HCT116 (cell line): ENCODE measurements around the gene GRID2. TPM values are rescaled to one million over a fixed set of nuclear protein-coding genes. Genes with fewer than 3 reads are reported as not detected.

Source experiments
- ATAC-seq: fragments of 200-7000 bp; cut with Tn5 transposase; 2 replicates; pipeline ENCODE4 v1.9.1; 2020; ENCODE audit warnings: mild to moderate bottlenecking, moderate library complexity
- BruUV-seq: library from RNA; stranded (reverse); fragments of 400-500 nt; replicated peaks from 2 replicates; lab custom pipeline; 2021; lab: Mats Ljungman, UMichigan
- CTCF ChIA-PET: fragments of 300-600 bp; sonication (Branson Sonifier 250); formaldehyde crosslinking; loops from one replicate; lab custom pipeline; 2021; ENCODE audit warnings: antibody characterized with exemption; lab: Charles Lee
- POLR2A ChIA-PET: fragments of 300-600, 350-600 bp; sonication (Branson Sonifier 250); formaldehyde crosslinking; loops from one replicate; lab custom pipeline; 2021; ENCODE audit warnings: antibody characterized with exemption; lab: Charles Lee
- RAD21 ChIA-PET, 2 experiments: fragments of 300-600 bp; sonication (Branson Sonifier 250); formaldehyde crosslinking; loops; one replicate each; lab custom pipeline; 2023; ENCODE audit warnings: low total read pairs in 2 of 2; ENCODE audit not compliant: uncharacterized antibody in 2 of 2, unreplicated experiment in 2 of 2, low non-redundant PET in 1 of 2; lab: Charles Lee
- DNase-seq: peaks from one replicate; pipeline ENCODE4 v3.0.0-alpha.2; 2010; ENCODE audit warnings: low read depth, low spot score
- H2AFZ ChIP-seq: fragments of 200-600 bp; shearing (Covaris generic), sonication (generic); 2 replicates; pipeline ENCODE4 v1.6.1; 2017; ENCODE audit warnings: low read depth, mixed run types, mixed read lengths, antibody characterized with exemption, low read length; ENCODE audit not compliant: poor library complexity, severe bottlenecking
- H3K27ac ChIP-seq: 2 replicates; pipeline ENCODE4 v1.5.1; 2012; ENCODE audit warnings: low read depth, low read length
- H3K27me3 ChIP-seq: fragments of 200-600 bp; sonication (generic); 2 replicates; pipeline ENCODE4 v1.6.1; 2016; ENCODE audit warnings: mixed run types, low read length, mixed read lengths; ENCODE audit not compliant: insufficient read depth
- H3K36me3 ChIP-seq, 2 experiments: fragments of 200-500 bp in 1 of 2; fragments of 200-600 bp in 1 of 2; sonication (Bioruptor generic) in 1 of 2; sonication (generic) in 1 of 2; 2 replicates each; pipeline versions ENCODE4 v1.5.1 to v1.6.1; 2014 to 2016; ENCODE audit warnings: low read length in 2 of 2, inconsistent platforms in 1 of 2, mixed read lengths in 1 of 2, mixed run types in 1 of 2; ENCODE audit not compliant: insufficient read depth in 2 of 2, control insufficient read depth in 1 of 2
- H3K4me1 ChIP-seq, 2 experiments: fragments of 200-600 bp in 1 of 2; sonication (generic) in 1 of 2; 2 replicates each; pipeline versions ENCODE4 v1.5.1 to v1.6.1; 2012 to 2017; ENCODE audit warnings: low read length in 2 of 2, inconsistent platforms in 1 of 2, mild to moderate bottlenecking in 1 of 2, mixed read lengths in 1 of 2, mixed run types in 1 of 2, moderate library complexity in 1 of 2; ENCODE audit not compliant: insufficient read depth in 2 of 2, control insufficient read depth in 1 of 2
- H3K4me2 ChIP-seq: fragments of 200-600 bp; sonication (generic); 2 replicates; pipeline ENCODE4 v1.6.1; 2017; ENCODE audit warnings: mixed run types, low read length, mixed read lengths
- H3K4me3 ChIP-seq, 2 experiments: fragments of 200-600 bp in 1 of 2; sonication (generic) in 1 of 2; replicated peaks in 1 of 2; 2 replicates each; pipeline ENCODE4 v1.5.1; 2011 to 2016; ENCODE audit warnings: low read length in 2 of 2, control low read depth in 1 of 2, low read depth in 1 of 2, mild to moderate bottlenecking in 1 of 2, mixed read lengths in 1 of 2, mixed run types in 1 of 2
- H3K79me2 ChIP-seq: fragments of 200-600 bp; sonication (generic); 2 replicates; pipeline ENCODE4 v1.6.1; 2017; ENCODE audit warnings: mild to moderate bottlenecking, mixed run types, low read length, moderate library complexity, mixed read lengths; ENCODE audit not compliant: insufficient read depth
- H3K9ac ChIP-seq: fragments of 200-600 bp; sonication (generic); 2 replicates; pipeline ENCODE4 v1.6.1; 2016; ENCODE audit warnings: low read length, mixed read lengths
- H3K9me2 ChIP-seq: fragments of 200-600 bp; sonication (generic), shearing (Covaris generic); 2 replicates; pipeline ENCODE4 v1.6.1; 2017; ENCODE audit warnings: mixed run types, mild to moderate bottlenecking, moderate library complexity; ENCODE audit not compliant: insufficient read depth
- H3K9me3 ChIP-seq, 2 experiments: fragments of 200-500 bp in 1 of 2; fragments of 200-600 bp in 1 of 2; sonication (Bioruptor generic) in 1 of 2; sonication (generic) in 1 of 2; 2 replicates each; pipeline ENCODE4 v1.6.1; 2014 to 2017; ENCODE audit warnings: low read length in 2 of 2, mixed read lengths in 2 of 2, inconsistent platforms in 1 of 2, low read depth in 1 of 2, mild to moderate bottlenecking in 1 of 2, mixed run types in 1 of 2, moderate library complexity in 1 of 2; ENCODE audit not compliant: control insufficient read depth in 1 of 2, insufficient read depth in 1 of 2
- H4K20me1 ChIP-seq: fragments of 200-600 bp; sonication (generic), shearing (Covaris generic); 2 replicates; pipeline ENCODE4 v1.6.1; 2017; ENCODE audit warnings: mixed run types, mild to moderate bottlenecking, moderate library complexity; ENCODE audit not compliant: insufficient read depth
- CBX3 ChIP-seq: IDR thresholded peaks from 2 replicates; pipeline ENCODE4 v1.6.1; 2012; ENCODE audit warnings: low read depth
- CEBPB ChIP-seq: IDR thresholded peaks from 2 replicates; pipeline ENCODE4 v1.6.1; 2012; ENCODE audit warnings: low read depth
- EZH2 ChIP-seq: fragments of 200-600 bp; sonication (generic); IDR thresholded peaks from 2 replicates; pipeline ENCODE4 v1.6.1; 2017; ENCODE audit warnings: antibody characterized with exemption, mixed run types
- EZH2phosphoT487 ChIP-seq: fragments of 200-600 bp; IDR thresholded peaks from 2 replicates; pipeline ENCODE4 v1.6.1; 2018; ENCODE audit warnings: antibody characterized with exemption, borderline replicate concordance
- FOSL1 ChIP-seq: IDR thresholded peaks from 2 replicates; pipeline ENCODE4 v1.6.1; 2012; ENCODE audit warnings: low read depth
- POLR2A ChIP-seq: IDR thresholded peaks from 2 replicates; pipeline ENCODE4 v1.7.0; 2011; ENCODE audit warnings: borderline replicate concordance; ENCODE audit not compliant: insufficient read depth, insufficient read length; ENCODE audit errors: extremely low read depth
- SIN3A ChIP-seq: IDR thresholded peaks from 2 replicates; pipeline ENCODE4 v1.6.1; 2012; ENCODE audit warnings: low read depth
- SRF ChIP-seq: IDR thresholded peaks from 2 replicates; pipeline ENCODE4 v1.6.1; 2012; ENCODE audit warnings: low read depth
- TCF7L2 ChIP-seq: IDR thresholded peaks from 2 replicates; pipeline ENCODE4 v1.7.0; 2011; ENCODE audit warnings: borderline replicate concordance, inconsistent platforms; ENCODE audit not compliant: insufficient read depth, insufficient read length; ENCODE audit errors: extremely low read depth
- YY1 ChIP-seq: IDR thresholded peaks from 2 replicates; pipeline ENCODE4 v1.6.1; 2011; ENCODE audit warnings: low read length, low read depth, moderate library complexity, mild to moderate bottlenecking; ENCODE audit not compliant: insufficient replicate concordance; ENCODE audit errors: extremely low read depth
- ZFX ChIP-seq: fragments of 450-650 bp; IDR thresholded peaks from 2 replicates; pipeline ENCODE4 v1.6.1; 2017
- intact Hi-C: fragments of 100-400 bp; cut with micrococcal nuclease; formaldehyde crosslinking; loops from 2 replicates; pipeline ENCODE4 v1.10.0; 2022
- total RNA-seq: library from RNA; stranded (reverse); gene quantifications from one replicate; pipeline ENCODE4 v1.2.1, GENCODE V29; 2021; ENCODE audit not compliant: unreplicated experiment
- TF ChIP-seq, protein P1 (sequence below): IDR thresholded peaks from 2 replicates; pipeline ENCODE4 v1.6.1; 2012; ENCODE audit warnings: low read depth
- TF ChIP-seq, protein P2 (sequence below), 3 experiments: fragments of 200-600 bp in 1 of 3; sonication (generic) in 1 of 3; IDR thresholded peaks in 2 of 3; conservative IDR thresholded peaks in 1 of 3; 2 replicates each; pipeline ENCODE4 v1.5.1; 2012 to 2017; ENCODE audit warnings: low read depth in 2 of 3, low read length in 2 of 3, antibody characterized with exemption in 1 of 3, borderline replicate concordance in 1 of 3, control low read depth in 1 of 3, mild to moderate bottlenecking in 1 of 3, mixed read lengths in 1 of 3, mixed run types in 1 of 3, moderate library complexity in 1 of 3; ENCODE audit not compliant: insufficient read depth in 1 of 3
- TF ChIP-seq, protein P3 (sequence below): IDR thresholded peaks from 2 replicates; pipeline ENCODE4 v1.6.1; 2012

GRID2 gene
- total RNA-seq, 1 experiment from 2014 or later: not detected

DNA sequence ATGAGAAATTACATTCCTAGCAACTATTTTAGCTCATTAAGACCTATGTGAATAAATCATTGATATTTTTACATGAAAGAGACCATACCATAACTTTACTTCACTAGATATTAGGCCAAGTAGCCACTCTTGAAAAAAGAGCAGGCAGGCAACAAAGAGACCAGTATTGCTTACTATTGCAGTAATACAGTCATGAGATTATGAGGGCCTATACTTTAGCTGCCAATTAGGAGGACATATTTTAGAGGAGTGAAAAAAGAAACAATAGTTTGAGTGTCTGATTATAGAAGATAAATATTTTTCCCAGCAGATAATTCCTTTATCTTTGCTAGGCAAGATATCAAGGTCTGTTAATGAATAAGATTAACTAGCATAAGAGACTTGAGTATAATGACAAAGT, 739.0 kb downstream of the GRID2 start:
- ChIA-PET POLR2A (no interaction called here), RAD21 (no interaction called here), CTCF (no interaction called here)
- Histone ChIP-seq H3K4me2 (no peak overlapping the region), H3K9ac (no peak overlapping the region), H3K4me3 (no peak overlapping the region), H3K27ac (no peak overlapping the region), H3K4me1 (no peaks in the 10 kb centered on the region), H3K27me3 (no peaks in the 10 kb centered on the region), H2AFZ (no peak overlapping the region), H3K79me2 (no peaks in the 10 kb centered on the region), H3K36me3 (no peaks in the 10 kb centered on the region), H4K20me1 (no peaks in the 10 kb centered on the region), H3K9me2 (no peaks in the 10 kb centered on the region), H3K9me3 (no peaks in the 10 kb centered on the region)
- no peak for ATAC-seq
- intact Hi-C loops: no loop called here
- no TSS peak for BruUV-seq
- TF ChIP-seq EZH2phosphoT487 (no peak), SIN3A (no peak), POLR2A (no peak), YY1 (no peak), TCF7L2 (no peak), EZH2 (no peak), CBX3 (no peak), SRF (no peak), ZFX (no peak), FOSL1 (no peak), CEBPB (no peak)
- TF ChIP-seq, protein P1, sequence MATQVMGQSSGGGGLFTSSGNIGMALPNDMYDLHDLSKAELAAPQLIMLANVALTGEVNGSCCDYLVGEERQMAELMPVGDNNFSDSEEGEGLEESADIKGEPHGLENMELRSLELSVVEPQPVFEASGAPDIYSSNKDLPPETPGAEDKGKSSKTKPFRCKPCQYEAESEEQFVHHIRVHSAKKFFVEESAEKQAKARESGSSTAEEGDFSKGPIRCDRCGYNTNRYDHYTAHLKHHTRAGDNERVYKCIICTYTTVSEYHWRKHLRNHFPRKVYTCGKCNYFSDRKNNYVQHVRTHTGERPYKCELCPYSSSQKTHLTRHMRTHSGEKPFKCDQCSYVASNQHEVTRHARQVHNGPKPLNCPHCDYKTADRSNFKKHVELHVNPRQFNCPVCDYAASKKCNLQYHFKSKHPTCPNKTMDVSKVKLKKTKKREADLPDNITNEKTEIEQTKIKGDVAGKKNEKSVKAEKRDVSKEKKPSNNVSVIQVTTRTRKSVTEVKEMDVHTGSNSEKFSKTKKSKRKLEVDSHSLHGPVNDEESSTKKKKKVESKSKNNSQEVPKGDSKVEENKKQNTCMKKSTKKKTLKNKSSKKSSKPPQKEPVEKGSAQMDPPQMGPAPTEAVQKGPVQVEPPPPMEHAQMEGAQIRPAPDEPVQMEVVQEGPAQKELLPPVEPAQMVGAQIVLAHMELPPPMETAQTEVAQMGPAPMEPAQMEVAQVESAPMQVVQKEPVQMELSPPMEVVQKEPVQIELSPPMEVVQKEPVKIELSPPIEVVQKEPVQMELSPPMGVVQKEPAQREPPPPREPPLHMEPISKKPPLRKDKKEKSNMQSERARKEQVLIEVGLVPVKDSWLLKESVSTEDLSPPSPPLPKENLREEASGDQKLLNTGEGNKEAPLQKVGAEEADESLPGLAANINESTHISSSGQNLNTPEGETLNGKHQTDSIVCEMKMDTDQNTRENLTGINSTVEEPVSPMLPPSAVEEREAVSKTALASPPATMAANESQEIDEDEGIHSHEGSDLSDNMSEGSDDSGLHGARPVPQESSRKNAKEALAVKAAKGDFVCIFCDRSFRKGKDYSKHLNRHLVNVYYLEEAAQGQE: no peak
- TF ChIP-seq, protein P2, sequence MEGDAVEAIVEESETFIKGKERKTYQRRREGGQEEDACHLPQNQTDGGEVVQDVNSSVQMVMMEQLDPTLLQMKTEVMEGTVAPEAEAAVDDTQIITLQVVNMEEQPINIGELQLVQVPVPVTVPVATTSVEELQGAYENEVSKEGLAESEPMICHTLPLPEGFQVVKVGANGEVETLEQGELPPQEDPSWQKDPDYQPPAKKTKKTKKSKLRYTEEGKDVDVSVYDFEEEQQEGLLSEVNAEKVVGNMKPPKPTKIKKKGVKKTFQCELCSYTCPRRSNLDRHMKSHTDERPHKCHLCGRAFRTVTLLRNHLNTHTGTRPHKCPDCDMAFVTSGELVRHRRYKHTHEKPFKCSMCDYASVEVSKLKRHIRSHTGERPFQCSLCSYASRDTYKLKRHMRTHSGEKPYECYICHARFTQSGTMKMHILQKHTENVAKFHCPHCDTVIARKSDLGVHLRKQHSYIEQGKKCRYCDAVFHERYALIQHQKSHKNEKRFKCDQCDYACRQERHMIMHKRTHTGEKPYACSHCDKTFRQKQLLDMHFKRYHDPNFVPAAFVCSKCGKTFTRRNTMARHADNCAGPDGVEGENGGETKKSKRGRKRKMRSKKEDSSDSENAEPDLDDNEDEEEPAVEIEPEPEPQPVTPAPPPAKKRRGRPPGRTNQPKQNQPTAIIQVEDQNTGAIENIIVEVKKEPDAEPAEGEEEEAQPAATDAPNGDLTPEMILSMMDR (IDR thresholded peaks at IDR 0.05 in 2 of 3, conservative IDR thresholded peaks at IDR 0.05 in 1 of 3; ENCODE audit: borderline replicate concordance in 1 of 3, insufficient read depth in 1 of 3, low read depth in 2 of 3, low read length in 2 of 3): no peak
- TF ChIP-seq, protein P3, sequence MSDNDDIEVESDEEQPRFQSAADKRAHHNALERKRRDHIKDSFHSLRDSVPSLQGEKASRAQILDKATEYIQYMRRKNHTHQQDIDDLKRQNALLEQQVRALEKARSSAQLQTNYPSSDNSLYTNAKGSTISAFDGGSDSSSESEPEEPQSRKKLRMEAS: no peak
- DNase-seq: no peak
